Measurements from ENCODE around the gene CARMIL3. TPM values are rescaled to one million over a fixed set of nuclear protein-coding genes. Genes with fewer than 3 reads are reported as not detected.
"Not testable (repeated sequence)": the region's sequence is repeated elsewhere in the genome, so short reads cannot be mapped to it uniquely, and the experiment has no call there.

Gene CARMIL3
- total RNA-seq, 1 experiment from 2014 or later: 0.66 TPM

- peak; percentile 77 for DNase-seq (ENCODE audit: low read depth, low spot score)
- in situ Hi-C loops (cut with HindIII; ENCODE audit: low pct_unique_long_range_greater_than_20kb, low sequenced_read_pairs): no loop called here
Measured at GRCh38 chr14:24036169-24036962, 15.4 kb upstream of the CARMIL3 start.

GRCh38 chr14:24036963-24037657 lies 14.7 kb upstream of the CARMIL3 start:
- in situ Hi-C loops (cut with HindIII; ENCODE audit: low pct_unique_long_range_greater_than_20kb, low sequenced_read_pairs): not testable (repeated sequence)

GRCh38 chr14:24037658-24038037 lies 14.2 kb upstream of the CARMIL3 start:
- in situ Hi-C loops (cut with HindIII; ENCODE audit: low pct_unique_long_range_greater_than_20kb, low sequenced_read_pairs): no loop called here
- DNase-seq (ENCODE audit: low read depth, low spot score): peak; percentile 33

More at GRCh38 chr14:24036963-24037657, 14.7 kb upstream of the CARMIL3 start:
- not testable (repeated sequence) for DNase-seq (ENCODE audit: low read depth, low spot score)

GRCh38 chr14:24038686-24039085 lies 13.1 kb upstream of the CARMIL3 start:
- in situ Hi-C loops (cut with HindIII; ENCODE audit: low pct_unique_long_range_greater_than_20kb, low sequenced_read_pairs): no loop called here
- DNase-seq (ENCODE audit: low read depth, low spot score): no peak

- no peak for DNase-seq (ENCODE audit: low read depth, low spot score)
- in situ Hi-C loops (cut with HindIII; ENCODE audit: low pct_unique_long_range_greater_than_20kb, low sequenced_read_pairs): no loop called here
Measured at GRCh38 chr14:24040692-24041091, 11.1 kb upstream of the CARMIL3 start.

- in situ Hi-C loops (cut with HindIII; ENCODE audit: low pct_unique_long_range_greater_than_20kb, low sequenced_read_pairs): no loop called here
- DNase-seq (ENCODE audit: low read depth, low spot score): no peak
Measured at GRCh38 chr14:24042746-24043145, 9.1 kb upstream of the CARMIL3 start.

- DNase-seq (ENCODE audit: low read depth, low spot score); in situ Hi-C loops (cut with HindIII; ENCODE audit: low pct_unique_long_range_greater_than_20kb, low sequenced_read_pairs): not testable (repeated sequence)
Measured at GRCh38 chr14:24049002-24049401, 2.8 kb upstream of the CARMIL3 start.

GRCh38 chr14:24050753-24051152 lies 1.1 kb upstream of the CARMIL3 start:
- DNase-seq (ENCODE audit: low read depth, low spot score); in situ Hi-C loops (cut with HindIII; ENCODE audit: low pct_unique_long_range_greater_than_20kb, low sequenced_read_pairs): not testable (repeated sequence)

GRCh38 chr14:24051176-24051788 lies 527 bp upstream of the CARMIL3 start:
- DNase-seq (ENCODE audit: low read depth, low spot score): no peak
- in situ Hi-C loops (cut with HindIII; ENCODE audit: low pct_unique_long_range_greater_than_20kb, low sequenced_read_pairs): no loop called here

- in situ Hi-C loops (cut with HindIII; ENCODE audit: low pct_unique_long_range_greater_than_20kb, low sequenced_read_pairs): no loop called here
Measured at GRCh38 chr14:24052656-24053547, 1.1 kb downstream of the CARMIL3 start.

GRCh38 chr14:24053548-24054323 lies 1.9 kb downstream of the CARMIL3 start:
- in situ Hi-C loops (cut with HindIII; ENCODE audit: low pct_unique_long_range_greater_than_20kb, low sequenced_read_pairs): no loop called here
- no peak for DNase-seq (ENCODE audit: low read depth, low spot score)

More at GRCh38 chr14:24052656-24053547, 1.1 kb downstream of the CARMIL3 start:
- DNase-seq (ENCODE audit: low read depth, low spot score): no peak

GRCh38 chr14:24054324-24054641 lies 2.5 kb downstream of the CARMIL3 start:
- in situ Hi-C loops (cut with HindIII; ENCODE audit: low pct_unique_long_range_greater_than_20kb, low sequenced_read_pairs): no loop called here
- no peak for DNase-seq (ENCODE audit: low read depth, low spot score)

GRCh38 chr14:24054646-24055045 lies 2.8 kb downstream of the CARMIL3 start:
- DNase-seq (ENCODE audit: low read depth, low spot score): no peak
- in situ Hi-C loops (cut with HindIII; ENCODE audit: low pct_unique_long_range_greater_than_20kb, low sequenced_read_pairs): no loop called here

GRCh38 chr14:24055971-24056799 lies 4.4 kb downstream of the CARMIL3 start:
- no peak for DNase-seq (ENCODE audit: low read depth, low spot score)
- in situ Hi-C loops (cut with HindIII; ENCODE audit: low pct_unique_long_range_greater_than_20kb, low sequenced_read_pairs): no loop called here

- no peak for DNase-seq (ENCODE audit: low read depth, low spot score)
- in situ Hi-C loops (cut with HindIII; ENCODE audit: low pct_unique_long_range_greater_than_20kb, low sequenced_read_pairs): no loop called here
Measured at GRCh38 chr14:24056800-24057184, 5.0 kb downstream of the CARMIL3 start.

GRCh38 chr14:24057271-24057670 lies 5.5 kb downstream of the CARMIL3 start:
- no peak for DNase-seq (ENCODE audit: low read depth, low spot score)
- in situ Hi-C loops (cut with HindIII; ENCODE audit: low pct_unique_long_range_greater_than_20kb, low sequenced_read_pairs): no loop called here
